GM18519 (cell line): ENCODE results near the gene TFIP11.

Experiments used
- ATAC-seq: cut with Tn5 transposase; IDR thresholded peaks from one replicate; pipeline ENCODE4 v1.9.1; 2021; ENCODE audit warnings: mild to moderate bottlenecking, moderate library complexity; ENCODE audit not compliant: unreplicated experiment, low FRiP score

TFIP11 gene

DNA sequence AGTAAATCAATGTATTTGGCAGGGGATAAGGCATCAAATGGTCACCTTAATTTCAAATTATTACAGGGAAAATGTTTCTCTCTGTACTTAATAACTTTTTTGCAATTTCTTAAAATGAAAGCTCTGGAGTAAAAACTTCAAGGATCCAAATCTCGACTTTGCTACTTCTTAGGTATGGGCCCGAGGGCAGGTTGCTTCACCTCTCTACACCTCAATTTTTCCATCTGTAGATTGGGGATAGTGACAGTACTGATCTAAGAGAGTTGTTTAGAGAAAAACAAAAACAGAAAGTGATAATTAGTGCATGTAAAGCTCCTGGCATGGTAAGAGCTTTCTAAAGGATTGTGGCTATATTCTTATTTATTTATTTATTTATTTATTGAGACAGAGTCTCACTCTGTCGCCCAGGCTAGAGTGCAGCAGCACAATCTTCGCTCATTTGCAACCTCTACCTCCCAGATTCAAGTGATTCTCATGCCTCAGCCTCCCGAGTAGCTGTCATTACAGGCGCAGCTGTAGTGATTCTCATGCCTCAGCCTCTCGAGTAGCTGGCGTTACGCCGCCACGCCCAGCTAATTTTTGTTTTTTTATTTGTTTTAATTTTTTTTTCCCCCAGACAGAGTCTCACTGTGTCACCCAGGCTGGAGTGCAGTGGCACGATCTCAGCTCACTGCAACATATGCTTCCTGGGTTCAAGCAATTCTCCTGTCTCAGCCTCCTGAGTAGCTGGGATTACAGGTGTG is 2.3 kb upstream of the TFIP11 start:
- ATAC-seq: no peak

DNA sequence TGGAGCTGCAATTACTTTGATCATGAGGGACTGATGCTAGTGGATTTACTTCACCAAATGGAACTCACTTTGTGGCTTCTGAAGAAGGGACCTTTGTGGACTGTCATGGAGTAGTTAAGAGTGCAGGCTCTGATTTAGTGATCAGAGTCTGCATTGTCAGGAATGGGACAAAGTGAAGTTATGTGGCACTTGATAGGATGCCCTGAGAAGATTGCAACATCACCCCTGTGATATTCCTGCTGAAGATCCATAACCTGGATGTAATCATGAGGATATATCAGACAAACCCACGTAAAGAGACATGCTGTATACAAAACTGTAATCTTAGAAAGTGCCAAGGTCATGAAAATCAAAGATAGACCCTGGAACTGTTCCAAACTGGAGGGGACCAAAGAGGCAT is 1.6 kb upstream of the TFIP11 start:
- no peak for ATAC-seq

DNA sequence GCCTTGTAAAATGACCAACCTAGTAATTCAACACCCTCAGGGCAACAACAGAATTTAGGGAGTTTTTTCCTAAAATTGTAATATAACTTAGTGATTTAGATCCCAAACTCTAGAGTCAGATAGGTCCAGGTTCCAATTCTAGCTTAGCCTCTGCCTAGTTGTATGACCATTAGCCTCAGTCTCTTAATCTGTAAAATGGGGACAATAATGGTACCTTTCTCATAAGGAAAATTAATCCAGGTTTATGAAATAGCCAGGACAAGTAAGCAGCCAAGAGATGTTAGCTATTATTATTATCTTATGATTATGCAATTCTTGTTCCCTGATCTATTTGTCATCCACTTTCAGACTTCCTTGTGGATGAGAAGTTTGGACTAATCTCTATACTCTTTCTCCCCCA is 4.1 kb downstream of the TFIP11 start:
- no peak for ATAC-seq

- ATAC-seq: no peak
Observed at GRCh38 chr22:26503758-26504157, 8.5 kb downstream of the TFIP11 start.

- no peak for ATAC-seq
Observed at GRCh38 chr22:26502688-26503561, 9.3 kb downstream of the TFIP11 start.

- ATAC-seq: no peak
Observed at GRCh38 chr22:26501996-26502395, 10.3 kb downstream of the TFIP11 start.

DNA sequence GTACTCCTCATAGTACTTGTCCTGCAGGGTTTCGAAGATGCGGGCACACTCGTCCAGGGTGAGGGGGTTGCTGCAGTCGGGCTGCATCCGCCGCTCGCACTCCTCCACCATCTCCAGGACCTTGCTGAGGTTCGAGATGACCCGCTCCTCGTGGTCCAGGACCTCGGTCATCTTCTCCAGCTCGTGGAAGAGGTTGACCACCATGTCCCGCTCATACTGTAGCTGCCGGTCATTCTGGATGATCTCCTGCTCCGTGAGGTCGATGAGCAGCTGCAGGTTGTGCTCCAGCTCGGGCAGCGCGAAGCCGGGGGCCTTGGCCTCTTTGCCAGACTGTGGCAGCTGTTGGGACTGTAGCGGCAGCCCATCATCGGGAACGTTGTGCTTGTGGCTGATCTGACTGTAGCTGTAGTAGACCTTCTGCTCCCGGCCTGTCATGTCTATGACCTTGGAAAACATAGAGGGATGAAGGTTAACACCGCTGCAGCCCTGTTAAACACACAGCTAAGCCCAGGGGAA is 13.0 kb downstream of the TFIP11 start:
- no peak for ATAC-seq

GRCh38 chr22:26496456-26496855 is 15.8 kb downstream of the TFIP11 start:
- no peak for ATAC-seq

GRCh38 chr22:26494506-26494905 is 17.8 kb downstream of the TFIP11 start:
- ATAC-seq: no peak

- ATAC-seq: no peak
Observed at GRCh38 chr22:26492220-26492619, 20.1 kb downstream of the TFIP11 start.

GRCh38 chr22:26489447-26490036 is 22.7 kb downstream of the TFIP11 start:
- no peak for ATAC-seq

DNA sequence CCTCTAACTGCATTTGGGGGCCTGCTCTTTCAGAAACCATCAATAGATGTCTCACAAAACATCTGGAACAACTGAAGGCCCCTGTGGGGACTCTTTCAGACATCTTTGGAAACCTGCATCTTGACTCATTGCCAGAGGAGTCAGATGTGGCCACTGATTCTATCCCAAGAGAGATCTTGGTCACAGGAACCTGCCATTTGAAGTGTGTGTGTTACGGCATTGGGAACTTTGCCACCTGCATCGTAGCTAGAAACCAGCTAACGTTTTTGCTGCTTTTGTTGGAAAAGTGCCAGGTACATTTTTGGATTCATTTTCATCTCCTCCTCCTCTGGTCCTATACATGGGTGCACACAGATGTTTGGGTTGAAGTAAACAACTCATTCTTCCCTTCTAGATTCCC is 24.3 kb downstream of the TFIP11 start:
- ATAC-seq: no peak

DNA sequence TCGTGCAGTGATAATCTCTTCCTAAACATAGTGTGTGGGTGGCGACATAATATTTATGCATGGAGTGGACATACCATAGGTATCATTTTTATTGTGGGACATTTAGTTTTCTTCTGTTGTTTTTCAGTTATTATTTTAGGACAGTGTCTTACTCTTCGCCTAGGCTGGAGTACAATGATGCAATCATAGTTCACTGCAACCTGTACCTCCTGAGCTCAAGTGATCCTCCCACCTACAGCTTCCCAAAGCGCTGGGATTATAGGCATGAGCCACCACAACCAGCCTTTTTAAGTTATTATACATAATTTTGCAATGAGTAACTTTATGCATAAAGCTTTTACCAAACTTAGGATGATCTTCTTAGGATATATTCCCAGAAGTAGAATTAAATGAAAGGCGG is 25.9 kb downstream of the TFIP11 start:
- ATAC-seq: no peak

- no peak for ATAC-seq
Observed at GRCh38 chr22:26485806-26486390, 26.4 kb downstream of the TFIP11 start.

- no peak for ATAC-seq
Observed at GRCh38 chr22:26485013-26485412, 27.3 kb downstream of the TFIP11 start.

- ATAC-seq: no peak
Observed at GRCh38 chr22:26484360-26484706, 27.9 kb downstream of the TFIP11 start.

DNA sequence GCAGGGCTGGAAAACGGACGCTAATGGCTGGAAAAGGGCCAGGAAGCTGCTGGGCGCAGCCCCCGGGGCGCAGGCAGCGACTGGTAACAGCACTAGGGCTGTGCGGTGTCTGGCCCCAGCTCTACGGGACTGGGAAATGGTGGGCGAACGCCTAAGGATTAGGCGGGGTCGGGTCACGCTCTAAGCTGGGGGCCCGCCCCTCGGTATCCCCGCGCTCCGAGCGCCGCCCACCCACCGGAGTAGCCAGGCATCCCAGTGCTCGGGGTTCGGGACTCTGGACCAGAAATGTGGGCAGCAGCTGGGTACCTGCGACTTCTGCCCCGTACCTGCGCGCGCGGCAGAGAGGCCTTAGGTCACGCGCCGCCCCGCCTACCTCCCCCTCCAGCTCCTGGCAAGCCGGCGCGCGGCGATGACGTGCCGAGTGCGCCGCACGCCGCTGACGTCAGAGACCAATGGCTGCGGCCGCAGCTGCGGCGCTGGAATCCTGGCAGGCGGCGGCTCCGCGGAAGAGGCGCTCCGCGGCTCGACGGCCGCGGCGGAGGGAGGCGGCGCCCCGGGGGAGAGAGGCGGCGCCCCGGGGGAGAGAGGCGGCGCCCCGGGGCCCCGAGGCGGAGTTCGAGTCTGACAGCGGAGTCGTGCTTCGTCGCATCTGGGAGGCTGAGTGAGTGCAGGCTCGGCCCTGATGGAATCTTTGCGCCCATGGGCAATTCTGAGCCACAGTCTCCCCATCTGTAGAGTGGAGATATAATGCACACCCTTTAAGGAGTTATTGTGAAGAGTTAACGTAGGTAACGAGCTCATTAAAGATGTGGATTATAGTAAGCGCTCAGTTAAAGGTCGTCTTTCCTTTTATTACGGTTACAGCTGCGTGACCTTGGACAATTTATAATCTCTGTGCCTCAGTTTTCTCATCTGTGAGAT is 28.6 kb downstream of the TFIP11 start, which contains the start of the genes HPS4 and SRRD:
Gene HPS4, minus strand, starts transcription at position 345 of the 921 bp plus-strand sequence. CDS start 2,021 bp downstream, outside the sequence.
Gene SRRD, plus strand, starts transcription at position 439 of the 921 bp plus-strand sequence. Its CDS starts 14 bp downstream, at position 453.
- ATAC-seq: peak; percentile 34

DNA sequence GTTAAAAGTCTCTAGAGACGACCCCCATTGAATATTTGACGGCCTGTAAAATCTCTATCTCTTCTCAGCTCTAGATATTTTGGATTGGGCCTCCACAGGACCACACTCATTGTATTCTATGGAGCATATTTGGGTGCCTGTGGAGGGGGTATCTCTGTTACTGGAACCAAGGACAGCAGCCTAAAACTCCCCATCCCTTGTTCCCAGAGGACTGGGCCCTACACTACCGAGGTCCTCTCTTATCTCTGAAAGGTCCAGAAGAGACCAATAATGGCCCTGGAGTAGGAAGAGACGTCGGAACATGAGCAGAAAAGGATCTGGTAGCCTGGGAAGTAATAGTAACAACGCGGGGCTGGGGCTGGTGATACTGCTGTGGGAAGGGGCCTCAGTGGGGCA is 29.2 kb downstream of the TFIP11 start:
- no peak for ATAC-seq

- ATAC-seq: no peak
Observed at GRCh38 chr22:26482161-26482560, 30.1 kb downstream of the TFIP11 start.

DNA sequence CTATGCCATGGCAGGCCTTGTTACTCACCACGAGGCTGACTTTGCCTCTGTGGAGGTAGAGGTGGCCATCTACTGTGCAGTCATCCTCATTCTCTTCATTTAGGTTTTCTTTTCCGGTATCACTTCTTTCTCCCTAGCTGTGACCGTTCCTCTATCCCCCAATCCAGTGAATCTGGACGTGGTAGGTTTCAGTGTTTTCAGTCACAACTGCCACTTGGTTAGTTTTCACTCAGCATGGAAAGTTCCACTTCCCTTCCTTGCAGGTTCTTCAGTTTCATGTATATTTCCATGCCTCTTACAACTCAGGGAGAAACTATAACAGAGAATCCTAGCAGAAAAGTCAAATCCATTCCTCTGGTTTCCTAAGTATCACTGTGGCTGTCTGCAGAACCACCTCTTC is 30.6 kb downstream of the TFIP11 start:
- ATAC-seq: no peak
